GM12865 (cell line): Measurements from ENCODE around the gene NXN.
"Not testable (repeated sequence)": the region's sequence is repeated elsewhere in the genome, so short reads cannot be mapped to it uniquely, and the experiment has no call there.

ENCODE experiments used
- DNase-seq: peaks from one replicate; pipeline ENCODE4 v3.0.0; 2010; ENCODE audit warnings: low read depth
- H3K4me3 ChIP-seq: 2 replicates; pipeline ENCODE4 v1.5.1; 2011; ENCODE audit warnings: mild to moderate bottlenecking, low read depth, low read length, control low read depth
- TF ChIP-seq, protein P1 (sequence below): IDR thresholded peaks from 2 replicates; pipeline ENCODE4 v1.5.1; 2011; ENCODE audit warnings: low read length, control low read depth, low read depth, inconsistent platforms; ENCODE audit not compliant: insufficient read depth; ENCODE audit errors: missing control alignments

The NXN gene

DNA sequence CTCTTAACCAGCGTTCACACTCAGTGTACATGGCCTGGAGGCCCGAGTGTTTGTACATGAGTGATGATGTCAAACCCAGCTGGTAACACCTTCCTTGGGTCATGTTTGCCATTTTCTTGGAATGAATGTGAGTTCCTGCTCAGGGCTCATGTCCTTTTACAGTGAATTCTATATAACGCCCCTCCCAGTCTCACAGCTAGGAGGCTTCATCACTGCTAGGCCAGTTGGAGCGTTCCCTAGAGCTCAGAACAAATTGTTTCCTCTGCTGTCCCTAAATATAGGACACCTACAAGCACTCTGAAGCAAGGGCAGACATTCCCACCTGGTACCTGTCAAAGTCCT, 22.8 kb upstream of the NXN start:
- TF ChIP-seq, protein P1, sequence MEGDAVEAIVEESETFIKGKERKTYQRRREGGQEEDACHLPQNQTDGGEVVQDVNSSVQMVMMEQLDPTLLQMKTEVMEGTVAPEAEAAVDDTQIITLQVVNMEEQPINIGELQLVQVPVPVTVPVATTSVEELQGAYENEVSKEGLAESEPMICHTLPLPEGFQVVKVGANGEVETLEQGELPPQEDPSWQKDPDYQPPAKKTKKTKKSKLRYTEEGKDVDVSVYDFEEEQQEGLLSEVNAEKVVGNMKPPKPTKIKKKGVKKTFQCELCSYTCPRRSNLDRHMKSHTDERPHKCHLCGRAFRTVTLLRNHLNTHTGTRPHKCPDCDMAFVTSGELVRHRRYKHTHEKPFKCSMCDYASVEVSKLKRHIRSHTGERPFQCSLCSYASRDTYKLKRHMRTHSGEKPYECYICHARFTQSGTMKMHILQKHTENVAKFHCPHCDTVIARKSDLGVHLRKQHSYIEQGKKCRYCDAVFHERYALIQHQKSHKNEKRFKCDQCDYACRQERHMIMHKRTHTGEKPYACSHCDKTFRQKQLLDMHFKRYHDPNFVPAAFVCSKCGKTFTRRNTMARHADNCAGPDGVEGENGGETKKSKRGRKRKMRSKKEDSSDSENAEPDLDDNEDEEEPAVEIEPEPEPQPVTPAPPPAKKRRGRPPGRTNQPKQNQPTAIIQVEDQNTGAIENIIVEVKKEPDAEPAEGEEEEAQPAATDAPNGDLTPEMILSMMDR = no peak
- DNase-seq = no peak
- no peak overlapping the region for H3K4me3 ChIP-seq

DNA sequence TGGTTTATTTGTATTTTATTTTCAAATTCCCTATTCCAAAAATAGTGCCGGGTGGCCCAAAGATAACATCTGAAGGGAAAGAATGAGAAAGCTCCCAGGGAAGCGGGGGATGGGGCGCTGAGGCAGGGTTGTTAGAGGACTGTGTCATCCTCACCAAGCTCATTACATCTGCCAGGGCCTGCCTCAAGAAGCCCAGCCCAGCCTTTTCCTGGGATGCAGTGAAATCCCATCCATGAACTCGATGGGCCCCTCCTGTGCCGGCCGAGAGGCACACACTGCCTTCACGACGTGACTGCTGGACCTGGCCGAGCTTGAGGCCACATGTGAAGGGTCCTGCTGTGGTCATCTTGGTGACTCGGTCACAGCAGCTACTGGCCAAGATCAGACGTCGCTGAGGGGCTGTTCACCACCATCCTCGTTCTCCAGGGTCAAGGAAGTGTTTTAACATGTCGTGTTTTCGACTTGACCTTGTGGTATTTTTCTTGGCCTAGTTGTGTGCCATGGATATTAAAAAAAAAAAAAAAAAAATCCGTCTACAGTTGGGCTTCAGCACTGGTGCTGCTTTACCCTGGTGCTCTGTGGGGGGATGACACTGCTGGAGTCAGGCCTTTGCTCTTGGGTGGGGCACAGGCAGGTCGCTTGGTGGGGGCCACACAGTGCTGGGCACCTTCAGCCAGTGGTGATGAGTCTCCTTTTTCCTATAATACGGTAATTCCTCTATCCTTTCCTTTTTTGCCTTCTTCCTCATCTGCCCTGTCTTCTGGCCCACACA, 22.2 kb upstream of the NXN start:
- no peak for DNase-seq
- TF ChIP-seq, protein P1 = no peak
- no peak overlapping the region for H3K4me3 ChIP-seq

DNA sequence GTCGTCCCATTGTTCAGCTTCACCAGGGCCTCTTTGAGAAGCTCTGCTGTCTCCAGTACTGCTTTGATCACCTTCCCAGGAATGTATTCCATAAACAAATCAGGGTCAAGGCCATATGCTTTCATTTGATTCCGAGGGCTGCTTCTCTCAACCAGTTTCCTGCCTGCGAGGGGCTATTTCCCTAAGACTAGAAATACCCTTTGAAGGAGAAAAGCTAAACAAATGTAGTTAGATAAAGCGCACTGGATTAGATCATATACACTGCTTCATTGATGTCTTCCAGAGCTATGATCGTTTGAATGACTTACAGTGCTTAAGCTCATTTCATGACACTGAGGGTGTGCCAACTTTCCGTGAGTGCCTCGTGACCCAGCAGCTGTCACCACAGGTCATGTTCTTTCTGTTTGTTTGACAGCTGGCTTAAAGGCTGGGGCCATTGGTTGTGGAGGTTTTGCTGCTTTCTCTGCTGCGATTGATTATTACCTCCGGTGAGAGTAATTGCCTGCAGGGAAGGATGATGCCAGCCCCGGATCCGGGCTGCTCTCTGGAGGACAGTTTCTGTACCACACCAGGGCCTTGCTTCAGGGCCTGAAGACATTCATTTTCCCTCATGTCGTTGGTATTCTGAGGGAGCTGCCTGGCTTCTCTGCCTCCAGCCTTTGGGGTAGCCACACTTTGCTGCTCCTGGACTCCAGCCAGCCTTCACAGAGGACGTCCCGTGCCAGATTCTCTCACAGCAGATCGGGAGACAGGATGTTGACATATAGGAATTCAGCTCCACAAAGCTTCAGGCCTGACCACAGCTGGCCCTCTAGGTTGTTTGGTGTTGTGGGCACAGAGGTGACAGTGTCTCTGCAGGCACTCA, 21.3 kb upstream of the NXN start:
- DNase-seq = no peak
- TF ChIP-seq, protein P1 = no peak
- H3K4me3 ChIP-seq = no peak overlapping the region

DNA sequence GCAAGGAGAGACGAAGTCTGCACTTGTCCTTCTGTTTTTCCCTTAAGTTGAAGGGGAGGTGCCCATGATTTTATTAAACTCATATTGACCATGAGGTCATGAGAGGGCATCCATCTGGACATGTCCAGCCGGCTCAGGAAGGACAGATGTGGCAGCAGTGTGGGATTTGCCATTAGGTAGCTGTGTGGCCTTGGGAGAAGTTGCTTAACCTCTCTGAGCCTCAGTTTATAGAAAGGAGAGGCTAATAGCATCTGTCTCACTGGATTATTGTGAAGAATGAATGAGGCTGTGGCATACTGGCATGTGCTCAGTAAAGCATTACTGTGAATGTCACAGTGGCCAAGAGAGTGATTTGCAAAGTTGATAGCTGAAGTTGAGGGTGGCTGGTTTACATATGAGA, 18.5 kb upstream of the NXN start:
- TF ChIP-seq, protein P1 = no peak
- peak overlapping the region; percentile 77 for H3K4me3 ChIP-seq
- DNase-seq = no peak

DNA sequence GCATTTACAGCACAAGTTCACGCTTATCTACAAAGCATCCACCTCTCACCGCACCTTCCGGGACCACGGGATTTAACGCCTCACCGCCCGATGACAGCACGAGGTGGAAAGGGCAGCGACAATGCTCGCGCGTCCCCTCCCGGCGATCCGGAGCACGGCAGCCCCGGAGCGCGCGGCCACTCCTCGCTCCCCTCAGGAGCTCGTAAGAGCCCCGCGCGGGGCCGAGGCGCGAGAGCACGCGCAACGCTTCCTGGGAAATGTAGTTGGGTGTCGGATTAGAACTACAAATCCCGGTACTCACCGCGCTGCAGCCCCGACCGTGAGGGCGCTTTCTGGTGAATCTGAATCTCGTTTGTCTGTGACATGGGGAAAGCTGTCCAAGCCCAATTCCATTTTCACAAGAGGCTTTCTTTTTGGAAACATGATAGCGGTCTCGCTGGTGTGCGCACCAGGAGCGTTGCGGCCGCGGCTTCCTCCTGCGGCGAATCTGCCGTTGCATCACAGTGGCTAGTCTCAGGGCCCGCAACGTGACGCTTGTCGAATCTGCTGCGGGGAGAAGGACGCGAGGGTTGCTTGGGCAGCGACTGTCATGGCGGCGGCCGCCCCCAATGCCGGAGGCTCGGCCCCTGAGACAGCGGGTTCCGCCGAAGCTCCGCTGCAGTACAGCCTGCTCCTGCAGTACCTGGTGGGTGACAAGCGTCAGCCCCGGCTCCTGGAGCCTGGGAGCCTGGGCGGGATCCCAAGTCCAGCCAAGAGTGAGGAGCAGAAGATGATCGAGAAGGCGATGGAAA, 17.2 kb upstream of the NXN start, which contains the start of gene TIMM22:
TIMM22 (plus strand) TSS at position 576 of the 791 bp plus-strand sequence; CDS start at position 590, 14 bp downstream.
- DNase-seq = peak; percentile 99
- TF ChIP-seq, protein P1 = peak; percentile 92
- peak within 1 kb of the TSS; percentile 77 for H3K4me3 ChIP-seq

DNA sequence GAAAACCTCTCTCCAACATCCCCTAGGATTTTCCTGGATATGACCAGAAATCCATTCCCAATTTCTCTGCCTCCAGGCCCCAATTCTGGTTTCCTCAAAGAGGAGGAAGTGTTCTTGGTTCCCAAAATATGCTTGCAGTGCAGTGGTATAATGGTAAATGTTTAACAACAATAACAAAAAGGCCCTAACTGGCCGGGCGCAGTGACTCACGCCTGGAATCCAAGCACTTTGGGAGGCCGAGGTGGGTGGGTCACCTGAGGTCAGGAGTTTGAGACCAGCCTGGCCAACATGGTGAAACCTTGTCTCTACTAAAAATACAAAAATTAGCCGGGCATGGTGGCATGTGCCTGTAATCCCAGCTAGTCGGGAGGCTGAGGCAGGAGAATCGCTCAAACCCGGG, 15.7 kb upstream of the NXN start:
- not testable (repeated sequence) for DNase-seq, H3K4me3 ChIP-seq

DNA sequence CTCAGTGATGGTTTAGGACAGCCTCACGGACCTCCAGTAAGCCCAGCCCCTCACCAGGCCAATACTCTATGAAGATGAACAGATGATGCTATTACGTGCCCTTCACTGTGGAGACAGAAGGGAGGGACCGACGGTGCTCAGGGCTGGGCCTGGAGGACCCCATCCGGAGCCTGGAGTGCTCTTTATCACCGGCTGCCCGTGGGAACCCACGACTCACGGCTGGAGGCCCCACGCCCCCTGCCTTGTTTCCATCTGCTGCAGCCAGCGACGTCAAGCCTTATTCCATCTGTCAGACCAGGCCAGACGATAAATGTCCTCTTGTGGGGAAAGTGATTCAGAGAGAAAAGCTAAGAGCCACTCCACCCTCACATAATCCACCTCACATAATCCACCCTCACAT, 13.4 kb upstream of the NXN start:
- DNase-seq = no peak
- H3K4me3 ChIP-seq = no peak overlapping the region
- TF ChIP-seq, protein P1 = no peak
